ENCODE measurements around the gene IGF2BP3.
"Not testable (repeated sequence)": the region's sequence is repeated elsewhere in the genome, so short reads cannot be mapped to it uniquely, and the experiment has no call there.

IGF2BP3 gene

GRCh38 chr7:23470330-23471105 lies at the start of gene IGF2BP3:
Gene IGF2BP3 (minus strand): TSS chr7:23470491. CDS start chr7:23470110, 381 bp downstream.
- DNase-seq = peak; percentile 37

- no peak for DNase-seq
These were observed 44.5 kb upstream of the IGF2BP3 start for GRCh38 chr7:23514755-23515154.

GRCh38 chr7:23513746-23514145 lies 43.5 kb upstream of the IGF2BP3 start:
- DNase-seq = not testable (repeated sequence)

- no peak for DNase-seq
These were observed 23.7 kb upstream of the IGF2BP3 start for GRCh38 chr7:23494009-23494408.

- no peak for DNase-seq
These were observed 21.2 kb upstream of the IGF2BP3 start for GRCh38 chr7:23491502-23491901.

GRCh38 chr7:23490357-23491135 lies 20.3 kb upstream of the IGF2BP3 start:
- DNase-seq = peak; percentile 61

GRCh38 chr7:23488714-23489113 lies 18.4 kb upstream of the IGF2BP3 start:
- DNase-seq = not testable (repeated sequence)

DNA sequence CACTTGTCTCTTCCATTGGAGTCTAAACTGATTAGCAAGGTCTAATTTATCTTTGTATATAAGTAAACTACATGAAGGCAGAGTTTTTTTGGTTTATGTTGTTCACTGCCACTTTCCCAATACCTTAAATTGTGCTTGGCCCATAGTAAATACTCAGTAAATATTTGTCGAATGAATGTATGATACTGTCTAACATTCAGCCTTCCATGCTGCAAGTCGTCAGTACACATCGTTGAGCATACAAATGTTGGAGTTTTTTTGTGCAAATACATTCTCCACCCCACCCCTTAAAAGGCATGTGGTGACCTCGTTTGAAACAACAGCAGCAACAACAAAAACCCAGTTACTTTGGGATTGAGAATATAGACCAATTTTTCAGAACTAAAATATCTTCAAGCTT lies 17.4 kb upstream of the IGF2BP3 start:
- DNase-seq = no peak

GRCh38 chr7:23486002-23486773 lies 15.9 kb upstream of the IGF2BP3 start:
- DNase-seq = no peak

- DNase-seq = no peak
These were observed 12.4 kb upstream of the IGF2BP3 start for GRCh38 chr7:23482686-23483085.

- DNase-seq = no peak
These were observed 7.9 kb upstream of the IGF2BP3 start for GRCh38 chr7:23477962-23478866.

DNA sequence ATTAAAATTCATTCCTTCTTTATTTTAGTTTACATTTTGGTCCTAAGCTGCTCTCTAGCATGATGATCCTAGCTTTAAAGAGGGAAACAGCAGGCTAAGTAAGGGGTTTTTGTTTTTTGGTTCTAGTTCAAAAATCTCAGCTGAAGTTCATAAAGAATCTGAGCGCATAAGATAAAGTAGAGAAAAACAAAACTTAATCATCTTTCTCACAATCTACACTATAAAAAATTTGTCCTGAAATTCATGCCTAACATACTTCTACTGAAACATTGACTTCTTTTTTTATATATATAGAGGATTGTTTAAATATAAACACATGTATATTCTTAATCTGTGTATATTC lies 6.8 kb upstream of the IGF2BP3 start:
- no peak for DNase-seq

DNA sequence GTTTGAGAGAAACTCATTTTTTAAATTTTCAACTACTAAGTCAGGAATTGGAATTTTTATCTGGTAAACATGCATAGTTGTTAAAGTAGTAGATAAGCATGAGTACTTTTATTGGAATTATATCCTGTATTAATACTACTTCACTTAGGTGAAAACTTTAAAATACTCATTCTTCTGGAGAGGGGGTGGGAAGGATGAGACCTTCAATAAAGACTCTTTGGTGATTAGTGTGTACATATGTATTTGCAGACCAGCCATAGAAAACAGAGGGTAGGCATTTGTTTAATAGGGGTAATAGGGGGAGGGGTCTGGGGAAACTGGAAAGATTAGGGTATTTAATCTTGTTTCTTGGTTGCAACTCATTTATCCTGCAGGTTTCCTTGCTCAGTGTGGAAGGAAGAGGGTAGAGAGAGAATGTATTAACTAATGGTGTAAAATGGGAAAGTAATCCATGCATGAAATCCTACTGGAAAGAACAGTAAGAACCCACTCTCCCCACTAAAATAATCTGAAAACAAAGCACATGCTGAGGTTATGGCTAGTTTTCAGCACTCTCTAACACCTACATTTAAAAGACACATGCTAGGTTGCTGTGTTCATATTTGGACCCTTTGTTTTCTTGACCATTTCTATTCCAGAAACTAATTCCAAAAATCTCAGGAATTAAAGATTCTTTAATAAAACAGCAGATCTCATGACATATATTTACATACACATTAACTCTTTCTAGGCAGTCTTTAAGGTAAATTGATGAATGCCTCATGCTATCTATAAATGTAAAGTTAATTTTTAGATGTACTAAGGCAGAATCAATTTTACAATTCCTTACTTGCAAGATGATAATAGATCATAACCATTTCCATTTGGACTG lies 6.2 kb upstream of the IGF2BP3 start:
- no peak for DNase-seq

DNA sequence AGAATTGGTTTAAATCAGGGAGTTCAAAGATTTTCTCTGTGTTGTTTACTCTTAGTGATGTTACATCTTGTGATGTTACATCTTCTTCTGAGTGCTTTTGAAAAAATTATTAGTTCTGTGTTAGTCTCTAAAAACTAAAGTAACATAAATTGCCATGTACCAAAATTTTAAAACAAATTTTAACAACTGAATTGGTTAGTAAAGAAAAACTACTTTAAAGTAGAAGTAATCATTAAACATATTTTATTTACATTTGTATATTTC lies 5.2 kb upstream of the IGF2BP3 start:
- no peak for DNase-seq

DNA sequence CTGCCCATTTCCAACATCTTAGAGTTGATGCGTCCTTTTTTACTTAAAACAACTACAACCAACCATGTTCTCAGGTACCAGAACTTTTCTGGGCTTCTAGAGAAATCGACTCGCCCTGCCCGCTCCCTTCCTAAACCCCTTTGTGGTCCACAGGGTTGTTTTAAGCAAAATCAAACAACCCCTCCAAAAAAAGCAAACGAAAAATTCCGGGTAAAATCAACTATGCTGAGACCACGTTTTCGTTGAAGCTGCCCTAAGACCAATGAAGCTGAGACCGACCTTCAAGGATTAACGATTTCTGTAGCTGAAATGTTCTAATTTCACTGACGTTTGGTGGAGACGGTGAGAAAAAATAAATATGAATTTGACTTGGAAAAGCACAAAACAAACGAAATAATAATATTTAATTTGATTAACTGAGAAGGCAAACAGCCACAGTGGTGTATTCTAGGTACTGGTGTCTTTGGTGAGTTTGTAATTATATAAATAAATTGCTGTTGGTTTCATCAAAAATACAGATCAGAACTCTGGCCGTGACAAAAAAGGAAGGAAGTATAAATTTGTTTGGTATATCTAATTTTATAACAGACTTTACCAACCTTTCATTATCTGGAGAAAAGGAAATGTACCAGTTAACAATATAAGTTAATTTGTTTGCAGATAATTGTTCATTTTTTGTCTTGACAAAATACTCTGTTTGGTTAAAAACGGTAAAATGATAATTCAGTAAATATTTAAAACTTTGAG lies 4.7 kb upstream of the IGF2BP3 start:
- DNase-seq = no peak

DNA sequence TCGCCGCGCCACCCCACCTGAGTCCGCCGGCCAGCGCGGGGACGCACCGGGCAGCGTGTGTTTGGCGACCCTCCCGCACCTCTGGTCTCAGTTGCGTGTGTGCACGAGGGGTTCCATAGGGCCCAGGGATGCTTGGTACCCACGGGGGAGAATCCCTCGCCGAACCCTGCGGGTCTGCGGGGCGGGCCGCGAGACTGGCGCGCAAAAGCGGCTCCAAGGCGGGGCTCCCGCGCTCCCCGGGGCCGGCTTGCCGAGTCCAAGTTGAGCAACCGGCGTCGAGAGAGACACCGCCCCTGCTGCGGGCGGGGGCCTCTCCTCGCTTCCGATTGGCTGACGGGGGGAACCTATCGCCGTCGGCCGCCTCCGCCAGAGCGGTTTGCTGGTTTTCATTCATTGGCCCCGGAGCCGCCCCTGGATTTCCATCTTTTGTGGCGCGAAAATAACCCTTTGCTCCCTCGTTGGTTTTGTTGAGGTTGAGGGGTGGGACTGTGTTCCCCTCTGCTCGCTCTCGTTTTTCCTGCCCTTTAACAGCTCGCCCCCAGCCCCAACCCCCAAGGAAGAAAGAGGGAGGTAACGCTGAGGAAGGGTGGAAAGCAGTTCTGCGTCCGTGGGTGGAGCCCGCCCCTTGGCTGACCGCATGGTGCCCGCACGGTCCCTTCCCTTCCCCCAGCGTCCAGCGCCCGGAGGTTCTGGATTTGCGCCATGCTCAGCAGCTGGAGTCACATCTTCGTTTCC lies 4.0 kb upstream of the IGF2BP3 start:
- peak; percentile 59 for DNase-seq

GRCh38 chr7:23473844-23474093 lies 3.5 kb upstream of the IGF2BP3 start:
- no peak for DNase-seq

DNA sequence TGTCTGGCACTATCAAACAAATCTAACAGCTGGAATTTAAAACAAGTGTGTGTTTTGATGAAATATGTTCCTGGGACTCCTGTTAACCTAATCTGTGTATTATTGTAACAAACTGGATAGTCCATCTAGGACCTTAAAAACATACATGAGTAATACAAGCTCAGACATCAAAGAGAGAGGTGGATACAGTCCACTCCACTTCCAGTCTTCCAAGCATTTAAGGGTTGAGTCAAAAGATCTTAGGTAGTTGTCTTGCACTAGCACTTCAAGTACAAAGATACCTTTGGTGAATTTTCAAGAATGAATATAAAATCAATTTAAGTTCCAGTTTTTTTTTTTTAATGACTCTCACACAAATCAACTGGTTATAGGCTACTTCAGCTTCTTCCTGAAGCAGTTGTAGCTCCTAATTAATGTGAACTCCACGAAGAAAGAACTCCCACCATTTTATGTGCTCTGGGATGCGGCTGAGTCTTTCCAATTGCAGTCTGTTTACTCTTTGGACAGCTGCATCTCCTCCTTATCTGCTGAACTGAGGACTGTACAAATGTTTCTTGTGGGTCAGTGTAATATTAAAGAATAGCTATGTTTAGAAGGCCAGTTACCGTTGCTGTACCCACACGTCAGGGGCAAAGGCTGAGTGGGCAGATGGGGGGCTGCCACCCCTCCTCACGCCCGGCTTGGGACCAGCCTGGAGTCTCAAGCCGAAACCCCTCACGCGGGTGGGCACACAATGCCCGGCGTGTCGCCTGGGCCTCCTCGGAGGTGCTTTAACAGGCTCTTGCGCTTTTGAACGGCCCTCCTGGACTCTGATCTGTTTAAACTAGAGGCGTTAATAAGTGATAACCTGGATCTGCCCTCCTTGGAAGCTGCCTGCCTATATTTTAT lies 2.9 kb upstream of the IGF2BP3 start:
- no peak for DNase-seq

GRCh38 chr7:23472556-23472955 lies 2.3 kb upstream of the IGF2BP3 start:
- DNase-seq = no peak

- DNase-seq = no peak
These were observed 1.8 kb upstream of the IGF2BP3 start for GRCh38 chr7:23472046-23472445.
